Vagina (tissue), 2 donors: ENCODE measurements around the gene LDB1.

Source experiments
- CTCF ChIP-seq, 3 experiments: fragments of 450-650 bp in 2 of 3; fragments of 200-600 bp in 1 of 3; sonication (generic) in 1 of 3; IDR thresholded peaks; one replicate each; pipeline ENCODE4 v1.5.1; 2017 to 2019; ENCODE audit warnings: antibody characterized with exemption in 3 of 3, mild to moderate bottlenecking in 2 of 3, moderate library complexity in 2 of 3
- POLR2AphosphoS5 ChIP-seq, 2 donors: sonication (generic); formaldehyde crosslinking; IDR thresholded peaks; one replicate each; pipeline ENCODE4 v1.9.0; 2017; ENCODE audit warnings: antibody characterized with exemption in 2 of 2, mild to moderate bottlenecking in 2 of 2, low read depth in 1 of 2; ENCODE audit not compliant: insufficient read depth in 1 of 2

GRCh38 chr10:102113956-102114857 lies 6.0 kb downstream of the LDB1 start:
- TF ChIP-seq CTCF (IDR thresholded peaks at IDR 0.05) (no peak), POLR2AphosphoS5 (IDR thresholded peaks at IDR 0.05; ENCODE audit: insufficient read depth in 1 of 2, low read depth in 1 of 2) (no peak)
